ENCODE results near the gene BUB1.
"Not testable (repeated sequence)": the region's sequence is repeated elsewhere in the genome, so short reads cannot be mapped to it uniquely, and the experiment has no call there.

GRCh38 chr2:110608788-110609502 is 68.9 kb downstream of the BUB1 start:
- not testable (repeated sequence) for TF ChIP-seq CTCF, POLR2A (IDR thresholded peaks at IDR 0.05)
